HG02885 (cell line): Measurements from ENCODE around the gene DGCR2.
"Not testable (repeated sequence)": the region's sequence is repeated elsewhere in the genome, so short reads cannot be mapped to it uniquely, and the experiment has no call there.

Source experiments
- ATAC-seq: cut with Tn5 transposase; IDR thresholded peaks from one replicate; pipeline ENCODE4 v1.9.1; 2021; ENCODE audit warnings: mild to moderate bottlenecking; ENCODE audit not compliant: unreplicated experiment, poor library complexity

Gene DGCR2

GRCh38 chr22:19122143-19122751 lies at the start of gene DGCR2:
DGCR2 (minus strand) TSS chr22:19122412; CDS start chr22:19122206, 206 bp downstream.
- ATAC-seq = peak; percentile 91

- ATAC-seq = no peak
Observed at GRCh38 chr22:19169947-19170318, 47.7 kb upstream of the DGCR2 start.

- no peak for ATAC-seq
Observed at GRCh38 chr22:19169002-19169946, 47.1 kb upstream of the DGCR2 start.

- ATAC-seq = no peak
Observed at GRCh38 chr22:19168088-19168890, 46.1 kb upstream of the DGCR2 start.

DNA sequence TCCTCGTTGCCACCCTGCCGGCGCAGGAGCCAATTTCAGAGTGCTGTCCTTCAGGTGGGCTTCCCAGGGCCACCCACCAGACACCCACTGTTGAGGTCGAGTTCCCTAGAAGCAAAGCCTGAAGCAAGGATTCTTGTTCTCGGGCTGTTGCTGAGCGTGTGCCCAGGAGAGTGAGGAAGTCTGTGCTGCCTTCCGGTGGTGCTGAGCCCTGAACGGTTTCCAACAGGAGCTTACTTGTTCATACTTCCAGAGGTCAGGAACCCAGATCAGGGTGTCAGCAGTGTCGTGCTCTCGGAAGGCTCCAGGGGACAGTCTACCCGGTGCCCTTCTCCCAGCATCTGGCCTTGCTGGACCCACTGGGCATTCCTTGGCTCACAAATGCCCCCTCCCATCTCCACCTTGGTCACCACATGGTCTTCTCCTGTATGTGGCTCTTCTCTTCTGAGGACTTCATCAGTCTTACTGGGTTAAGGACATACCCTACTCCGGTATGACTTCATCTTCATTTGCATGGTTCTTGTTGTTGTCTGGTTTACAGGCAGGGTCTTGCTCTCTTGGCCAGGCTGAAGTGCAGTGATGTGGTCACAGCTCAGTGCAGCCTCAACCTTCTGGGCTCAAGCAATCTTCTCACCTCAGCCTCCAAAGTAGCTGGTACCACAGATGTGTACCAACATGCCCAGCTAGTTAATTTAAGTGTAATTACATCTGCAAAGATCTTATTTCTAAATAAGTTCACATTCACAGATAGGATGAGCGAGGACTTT lies 45.1 kb upstream of the DGCR2 start:
- ATAC-seq = no peak

DNA sequence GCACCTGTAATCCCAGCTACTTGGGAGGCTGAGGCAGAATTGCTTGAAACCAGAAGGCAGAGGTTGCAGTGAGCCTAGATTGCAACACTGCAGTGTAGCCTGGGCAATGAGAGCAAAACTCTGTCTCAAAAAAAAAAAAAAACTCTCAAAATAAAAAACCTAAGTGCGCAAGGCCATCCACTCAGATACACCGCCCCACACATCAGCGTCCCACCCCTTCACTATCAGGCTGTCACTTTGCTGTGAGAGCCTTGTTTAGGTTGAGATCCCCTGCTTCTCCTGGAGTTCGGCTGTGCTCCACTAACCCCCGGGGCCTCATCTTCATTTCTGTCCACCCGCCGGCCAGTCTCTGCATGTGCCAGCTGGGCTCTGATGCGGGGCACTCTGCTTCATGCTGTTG lies 44.2 kb upstream of the DGCR2 start:
- no peak for ATAC-seq

GRCh38 chr22:19164425-19164824 lies 42.2 kb upstream of the DGCR2 start:
- no peak for ATAC-seq

DNA sequence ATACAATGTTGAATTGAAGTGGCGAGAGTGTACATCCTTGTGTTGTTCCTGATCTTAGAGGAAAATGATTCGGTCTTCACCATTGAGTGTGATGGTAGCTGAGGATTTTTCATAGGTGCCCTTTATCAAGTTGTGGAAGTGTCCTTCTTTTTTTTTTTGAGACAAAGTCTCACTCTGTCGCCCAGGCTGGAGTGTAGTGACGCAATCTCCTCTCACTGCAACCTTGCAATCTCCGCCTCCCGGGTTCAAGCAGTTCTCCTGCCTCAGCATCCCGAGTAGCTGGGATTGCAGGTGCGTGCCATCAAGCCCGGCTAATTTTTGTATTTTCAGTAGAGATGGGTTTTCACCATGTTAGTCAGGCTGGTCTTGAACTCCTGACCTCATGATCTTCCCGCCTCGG lies 36.4 kb upstream of the DGCR2 start:
- not testable (repeated sequence) for ATAC-seq

- not testable (repeated sequence) for ATAC-seq
Observed at GRCh38 chr22:19156109-19156508, 33.9 kb upstream of the DGCR2 start.

DNA sequence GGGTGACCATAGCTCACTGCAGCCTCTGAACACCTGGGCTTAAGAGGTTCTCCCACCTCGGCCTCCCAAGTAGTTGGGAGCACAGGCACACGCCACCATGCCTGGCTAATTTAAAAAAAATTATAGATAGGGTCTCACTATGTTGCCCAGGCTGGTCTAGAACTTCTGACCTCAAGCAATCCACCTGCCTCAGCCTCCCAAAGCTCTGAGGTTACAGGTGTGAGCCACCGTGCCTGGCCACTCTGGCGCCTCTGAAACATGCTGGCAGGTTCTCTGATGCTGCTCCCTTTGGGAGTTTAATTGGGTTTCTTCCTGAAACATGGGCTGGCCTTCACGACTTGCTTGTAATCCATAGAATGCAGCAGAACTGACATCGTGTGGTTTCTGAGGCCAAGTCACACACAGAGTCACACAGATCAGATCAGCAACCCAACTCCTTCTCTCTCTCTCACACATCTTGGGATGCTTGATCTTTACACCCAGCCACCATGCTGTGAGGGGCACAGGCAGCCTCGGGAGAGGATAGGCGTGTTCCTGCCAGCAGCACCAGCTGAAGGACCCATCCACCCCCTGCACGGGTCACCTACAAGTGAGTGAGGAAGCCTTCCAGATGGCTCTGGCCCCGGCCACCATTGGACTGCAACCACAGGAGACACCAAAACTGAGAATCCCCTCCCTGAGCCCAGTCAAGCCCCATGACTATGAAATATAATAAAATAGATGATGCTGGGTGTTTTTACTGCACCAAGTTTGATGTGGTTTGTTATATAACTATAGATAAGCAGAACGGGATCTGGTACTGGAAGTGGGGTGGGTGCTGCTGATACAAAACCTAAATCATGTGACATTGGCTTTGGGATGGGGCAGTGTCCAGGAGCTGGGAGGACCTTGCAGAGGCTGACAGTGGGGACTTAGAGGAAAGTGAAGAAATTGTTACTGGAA lies 31.0 kb upstream of the DGCR2 start:
- ATAC-seq = no peak

DNA sequence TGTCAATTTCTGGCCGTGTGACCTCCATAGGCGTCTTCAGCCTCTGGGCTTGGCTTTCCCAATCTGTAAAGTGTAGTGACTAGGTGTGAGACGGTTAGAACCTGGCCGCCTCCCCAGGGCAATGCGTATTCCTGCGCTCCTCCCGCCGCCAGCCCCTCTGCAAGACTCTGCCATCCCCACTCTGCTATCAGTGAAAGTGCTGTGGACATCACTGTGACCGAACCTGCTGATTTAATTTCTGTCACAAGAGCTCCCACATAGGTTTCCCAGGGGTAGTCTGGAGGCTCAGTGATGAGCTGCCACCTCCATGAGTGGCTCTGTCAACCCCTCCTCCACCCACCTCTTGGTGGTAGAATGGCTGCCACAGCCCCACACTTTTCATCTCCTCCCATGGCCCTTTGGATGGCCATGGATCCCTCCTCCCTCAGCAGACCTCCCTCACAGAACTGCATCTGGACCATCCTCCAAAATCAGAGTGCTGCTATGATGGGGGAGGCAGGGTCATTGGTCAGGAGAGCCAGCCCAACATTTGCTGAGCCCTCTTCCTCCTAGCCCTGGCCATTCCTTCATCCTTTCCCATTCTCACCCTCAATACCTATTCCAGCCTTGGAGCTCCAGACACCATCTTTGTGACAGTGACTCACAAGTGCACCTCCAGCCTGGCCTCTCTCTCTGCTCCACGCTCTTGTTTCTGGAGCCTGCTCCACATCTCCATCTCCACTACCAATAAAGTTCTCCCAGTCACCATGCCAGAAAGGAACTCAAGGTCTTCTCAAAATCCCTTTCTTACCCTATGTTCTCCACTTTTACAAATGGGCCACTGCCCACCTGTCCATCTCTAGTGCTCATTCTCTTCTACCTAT lies 29.3 kb upstream of the DGCR2 start:
- no peak for ATAC-seq

- ATAC-seq = no peak
Observed at GRCh38 chr22:19150482-19151328, 28.5 kb upstream of the DGCR2 start.

- no peak for ATAC-seq
Observed at GRCh38 chr22:19149991-19150390, 27.8 kb upstream of the DGCR2 start, which contains the start of gene GSC2. GSC2 (minus strand) TSS chr22:19150292; CDS start chr22:19150283, 9 bp downstream.

GRCh38 chr22:19149047-19149883 lies 27.1 kb upstream of the DGCR2 start:
- no peak for ATAC-seq

- no peak for ATAC-seq
Observed at GRCh38 chr22:19148417-19149046, 26.3 kb upstream of the DGCR2 start.
